ENCODE measurements around the gene RLN2.
"Not testable (repeated sequence)": the region's sequence is repeated elsewhere in the genome, so short reads cannot be mapped to it uniquely, and the experiment has no call there.

The RLN2 gene

DNA sequence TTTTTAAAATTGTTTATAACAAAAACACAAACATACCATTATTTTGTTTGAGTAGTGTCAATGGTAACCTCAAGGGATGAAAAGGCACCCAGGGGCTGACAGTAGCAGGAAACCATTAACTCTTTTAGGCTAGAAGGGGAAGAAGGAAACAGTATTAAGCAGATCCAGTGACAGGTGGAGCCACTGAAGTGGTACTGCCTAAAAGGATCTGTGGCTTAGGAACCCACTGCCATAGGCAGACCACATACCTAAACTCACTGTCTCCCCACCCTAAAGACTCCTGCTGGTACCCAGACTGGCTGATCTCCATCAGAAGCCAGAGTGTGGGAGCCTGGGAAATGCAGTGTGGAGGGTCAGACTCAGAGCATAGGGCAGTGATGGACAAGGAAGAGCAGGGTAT is 21.7 kb upstream of the RLN2 start:
- TF ChIP-seq, protein P1, sequence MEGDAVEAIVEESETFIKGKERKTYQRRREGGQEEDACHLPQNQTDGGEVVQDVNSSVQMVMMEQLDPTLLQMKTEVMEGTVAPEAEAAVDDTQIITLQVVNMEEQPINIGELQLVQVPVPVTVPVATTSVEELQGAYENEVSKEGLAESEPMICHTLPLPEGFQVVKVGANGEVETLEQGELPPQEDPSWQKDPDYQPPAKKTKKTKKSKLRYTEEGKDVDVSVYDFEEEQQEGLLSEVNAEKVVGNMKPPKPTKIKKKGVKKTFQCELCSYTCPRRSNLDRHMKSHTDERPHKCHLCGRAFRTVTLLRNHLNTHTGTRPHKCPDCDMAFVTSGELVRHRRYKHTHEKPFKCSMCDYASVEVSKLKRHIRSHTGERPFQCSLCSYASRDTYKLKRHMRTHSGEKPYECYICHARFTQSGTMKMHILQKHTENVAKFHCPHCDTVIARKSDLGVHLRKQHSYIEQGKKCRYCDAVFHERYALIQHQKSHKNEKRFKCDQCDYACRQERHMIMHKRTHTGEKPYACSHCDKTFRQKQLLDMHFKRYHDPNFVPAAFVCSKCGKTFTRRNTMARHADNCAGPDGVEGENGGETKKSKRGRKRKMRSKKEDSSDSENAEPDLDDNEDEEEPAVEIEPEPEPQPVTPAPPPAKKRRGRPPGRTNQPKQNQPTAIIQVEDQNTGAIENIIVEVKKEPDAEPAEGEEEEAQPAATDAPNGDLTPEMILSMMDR (IDR thresholded peaks at IDR 0.05; ENCODE audit: insufficient read depth, low read depth, low read length, missing control alignments) = no peak
- H3K4me3 ChIP-seq (ENCODE audit: low read depth, low read length) = no peak overlapping the region
- DNase-seq (ENCODE audit: low read depth) = no peak

DNA sequence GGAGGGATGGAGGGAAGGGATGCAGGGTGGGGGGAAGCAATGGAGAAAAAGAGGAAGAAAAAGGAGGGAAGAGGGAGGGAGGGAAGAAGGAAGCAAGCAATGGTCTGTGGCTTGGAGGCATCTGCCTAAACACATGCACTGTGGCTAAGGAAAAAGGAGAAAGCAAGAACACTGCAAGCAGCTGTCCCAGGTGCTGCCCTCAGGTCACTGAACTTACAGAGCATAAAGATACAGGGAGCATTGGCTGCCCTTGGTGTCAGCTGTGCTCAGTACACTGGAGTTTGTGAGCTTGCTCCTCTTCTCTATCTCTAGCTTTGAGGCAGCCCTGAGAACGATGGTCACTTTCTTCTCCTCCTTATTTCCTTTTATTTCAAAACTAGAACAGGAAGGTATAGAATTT is 17.1 kb upstream of the RLN2 start:
- not testable (repeated sequence) for H3K4me3 ChIP-seq (ENCODE audit: low read depth, low read length); DNase-seq (ENCODE audit: low read depth)

DNA sequence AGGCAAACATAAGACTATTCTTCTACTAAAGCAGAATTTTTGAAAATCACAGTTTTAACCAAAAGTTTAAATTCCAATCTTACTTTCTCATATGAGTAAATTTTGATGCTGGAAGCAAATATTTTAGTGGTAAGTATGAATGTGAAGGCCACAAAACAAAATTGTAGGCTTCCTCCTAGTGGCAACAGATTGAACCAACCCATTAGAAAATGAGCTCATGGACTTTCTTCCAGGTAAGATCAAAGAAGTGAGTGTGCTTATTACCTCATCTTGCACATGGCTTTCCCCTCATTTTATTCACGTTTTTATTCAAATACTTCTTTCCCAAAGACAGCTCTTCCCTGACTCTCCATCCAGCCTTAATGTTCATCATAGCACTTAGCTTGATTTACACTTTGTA is 16.5 kb upstream of the RLN2 start:
- DNase-seq (ENCODE audit: low read depth) = peak; percentile 5

DNA sequence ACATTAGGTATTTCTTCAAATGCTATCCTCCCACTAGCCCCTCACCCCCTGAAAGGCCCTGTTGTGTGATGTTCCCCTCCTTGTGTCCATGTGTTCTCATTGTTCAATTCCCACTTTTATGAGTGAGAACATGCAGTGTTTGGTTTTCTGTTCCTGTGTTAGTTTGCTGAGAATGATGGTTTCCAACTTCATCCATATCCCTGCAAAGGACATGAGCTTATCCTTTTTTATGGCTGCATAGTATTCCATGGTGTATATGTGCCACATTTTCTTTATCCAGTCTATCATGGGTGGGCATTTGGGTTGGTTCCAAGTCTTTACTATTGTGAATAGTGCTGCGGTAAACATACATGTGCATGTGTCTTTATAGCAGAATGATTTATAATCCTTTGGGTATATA is 11.9 kb upstream of the RLN2 start:
- DNase-seq (ENCODE audit: low read depth); H3K4me3 ChIP-seq (ENCODE audit: low read depth, low read length): not testable (repeated sequence)

More for the DNA sequence above, 16.5 kb upstream of the RLN2 start:
- TF ChIP-seq, protein P1 (IDR thresholded peaks at IDR 0.05; ENCODE audit: insufficient read depth, low read depth, low read length, missing control alignments) = no peak
- no peak overlapping the region for H3K4me3 ChIP-seq (ENCODE audit: low read depth, low read length)

DNA sequence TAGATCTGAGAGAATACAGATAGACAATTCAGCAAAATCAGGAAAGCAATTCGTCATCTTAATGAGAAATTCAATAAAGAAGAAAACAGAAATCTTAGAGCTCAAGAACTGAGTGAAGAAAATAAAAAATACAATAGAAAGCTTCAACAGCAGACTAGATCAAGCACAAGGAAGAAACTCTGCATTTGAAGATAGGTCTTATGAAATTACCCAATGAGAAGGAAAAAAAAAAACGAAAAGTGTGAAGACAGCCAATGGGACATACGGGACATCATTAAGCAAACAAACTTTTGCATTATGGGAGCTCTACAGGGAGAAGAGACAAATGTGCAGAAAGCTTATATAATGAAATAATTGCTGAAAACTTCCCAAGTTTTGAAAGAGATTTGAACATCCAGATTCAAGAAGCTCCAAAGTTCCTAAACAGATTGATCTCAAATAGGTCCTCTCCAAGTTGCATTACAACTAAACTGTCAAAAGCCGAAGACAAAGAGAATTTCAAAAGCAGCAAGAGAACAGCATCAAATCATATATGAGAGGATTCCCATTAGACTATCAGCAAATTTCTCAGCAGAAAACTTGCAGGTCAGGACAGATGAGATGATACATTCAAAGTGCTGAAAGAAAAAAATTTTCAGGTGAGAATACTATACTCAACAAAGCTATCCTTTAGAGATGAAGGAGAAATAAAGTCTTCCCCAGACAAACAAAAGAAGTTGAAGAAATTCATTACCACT is 10.8 kb upstream of the RLN2 start:
- H3K4me3 ChIP-seq (ENCODE audit: low read depth, low read length) = no peak overlapping the region
- TF ChIP-seq, protein P1 (IDR thresholded peaks at IDR 0.05; ENCODE audit: insufficient read depth, low read depth, low read length, missing control alignments) = no peak
- no peak for DNase-seq (ENCODE audit: low read depth)

DNA sequence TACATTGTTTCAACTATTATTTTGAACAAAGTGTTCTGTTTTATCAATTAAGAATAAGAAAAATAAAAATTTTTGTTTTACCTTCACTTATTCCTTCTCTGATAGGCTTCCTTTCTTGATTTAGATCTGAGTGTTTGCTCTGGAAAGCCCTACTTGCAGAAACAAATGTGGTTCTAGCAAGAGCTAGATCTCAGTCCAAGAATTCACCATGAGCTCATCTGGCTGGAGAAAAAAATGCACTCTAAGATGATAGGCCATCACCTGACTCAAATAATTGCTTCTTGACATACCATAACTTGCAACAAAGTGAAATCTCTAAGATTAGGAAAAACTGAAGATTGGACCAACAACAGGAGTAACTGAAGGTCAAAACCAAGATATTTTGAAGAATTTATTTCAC is 6.3 kb upstream of the RLN2 start:
- TF ChIP-seq, protein P1 (IDR thresholded peaks at IDR 0.05; ENCODE audit: insufficient read depth, low read depth, low read length, missing control alignments) = no peak
- H3K4me3 ChIP-seq (ENCODE audit: low read depth, low read length) = no peak overlapping the region
- DNase-seq (ENCODE audit: low read depth) = no peak

DNA sequence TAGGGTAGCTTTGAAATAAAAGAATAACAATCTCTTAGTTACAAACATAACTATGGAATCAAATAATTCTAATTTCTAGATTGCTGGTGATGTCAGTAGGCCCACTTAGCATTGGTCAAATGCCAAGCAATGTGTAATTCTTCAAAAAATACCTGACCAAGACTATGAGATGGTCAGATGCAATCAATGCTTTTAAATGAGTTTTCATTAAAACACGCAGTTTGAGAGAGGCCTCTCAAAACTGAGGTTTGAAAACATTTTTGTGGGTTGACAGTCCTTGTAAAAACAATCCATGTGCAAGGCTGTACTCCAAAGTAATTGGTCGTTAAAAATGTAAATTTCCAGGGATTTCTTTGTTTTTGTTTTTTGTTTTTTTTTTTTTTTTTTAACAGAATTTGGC is 1.2 kb upstream of the RLN2 start:
- TF ChIP-seq, protein P1 (IDR thresholded peaks at IDR 0.05; ENCODE audit: insufficient read depth, low read depth, low read length, missing control alignments) = no peak
- H3K4me3 ChIP-seq (ENCODE audit: low read depth, low read length) = no peak overlapping the region
- no peak for DNase-seq (ENCODE audit: low read depth)

DNA sequence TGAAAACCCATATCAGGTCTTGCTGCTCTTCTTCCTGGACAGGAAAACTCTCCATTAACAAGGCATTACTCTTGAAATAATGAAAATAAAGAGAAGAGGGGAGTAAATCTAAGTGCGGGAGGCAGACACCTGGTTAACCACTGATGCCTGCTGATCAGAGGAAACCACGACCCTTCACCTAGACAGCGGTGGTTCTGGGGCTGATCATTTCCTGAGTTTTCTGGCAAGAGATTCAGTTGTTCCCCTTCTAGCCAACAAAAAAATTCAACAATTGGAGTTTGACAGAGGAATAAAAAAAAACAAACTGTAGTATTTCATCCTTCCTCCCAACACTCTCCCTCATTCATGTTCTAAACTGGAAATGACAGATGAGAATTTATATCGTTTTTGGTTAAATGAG is 3.0 kb downstream of the RLN2 start:
- no peak for DNase-seq (ENCODE audit: low read depth)
- H3K4me3 ChIP-seq (ENCODE audit: low read depth, low read length) = no peak overlapping the region
- TF ChIP-seq, protein P1 (IDR thresholded peaks at IDR 0.05; ENCODE audit: insufficient read depth, low read depth, low read length, missing control alignments) = no peak
